ENCODE measurements around the gene ACP4.

ACP4 gene

DNA sequence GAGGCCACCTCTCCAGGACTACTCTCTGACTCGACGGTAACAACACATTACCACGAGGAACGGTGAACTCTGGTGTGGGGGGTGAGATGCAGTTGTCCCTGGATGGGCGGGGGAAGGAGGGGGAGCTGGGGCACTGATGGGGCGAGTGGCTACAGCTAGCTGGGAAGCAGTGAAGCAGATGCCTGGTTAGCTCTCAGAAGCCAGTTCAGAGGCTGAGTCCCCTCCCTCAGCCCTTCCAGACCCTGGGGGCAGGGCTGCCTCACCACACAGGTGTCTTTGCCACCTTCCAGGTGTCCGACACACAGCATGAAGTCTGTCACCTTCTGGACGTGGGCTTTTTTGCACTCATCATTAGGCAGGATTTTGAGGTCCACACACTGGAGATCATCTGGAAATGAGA lies 29.4 kb downstream of the ACP4 start:
- Histone ChIP-seq H4K91ac (ENCODE audit: low read depth, low read length, poor library complexity) (no peak overlapping the region), H2BK15ac (ENCODE audit: low read length) (no peak overlapping the region), H2BK5ac (ENCODE audit: low read length) (no peak overlapping the region), H3K4me2 (ENCODE audit: insufficient read depth, low read length, poor library complexity, severe bottlenecking) (no peak overlapping the region), H3K9me3 (replicated peaks in 1 of 2; ENCODE audit: control insufficient read depth in 2 of 2, insufficient read depth in 1 of 2, low read depth in 1 of 2, low read length in 2 of 2) (peaks cover 2 to 4% of the 10 kb centered on the region in 2 donors), H3K4ac (ENCODE audit: low read length) (no peak overlapping the region), H3K27ac (replicated peaks; ENCODE audit: low read length) (no peak overlapping the region), H3K9ac (ENCODE audit: low read depth, low read length, poor library complexity) (no peak overlapping the region), H3K23ac (ENCODE audit: low read depth, low read length, poor library complexity) (peak overlapping the region; percentile 5), H3K14ac (ENCODE audit: low read length) (no peak overlapping the region), H3K18ac (ENCODE audit: low read length) (no peak overlapping the region), H2AFZ (ENCODE audit: low read length) (no peak overlapping the region), H2BK120ac (ENCODE audit: low read depth, low read length) (no peak overlapping the region), H2BK12ac (ENCODE audit: low read length) (no peak overlapping the region), H2AK5ac (ENCODE audit: low read depth, low read length) (peak overlapping the region; percentile 79), H3K36me3 (replicated peaks in 1 of 2; ENCODE audit: control insufficient read depth in 2 of 2, insufficient read depth in 2 of 2, low read length in 2 of 2) (no peaks in the 10 kb centered on the region), H3K4me1 (ENCODE audit: control insufficient read depth in 2 of 2, insufficient read depth in 1 of 2, low read depth in 1 of 2, low read length in 2 of 2) (peaks cover 0 to 3% of the 10 kb centered on the region in 2 donors), H3K4me3 (ENCODE audit: low read length in 2 of 2) (no peak overlapping the region), H4K8ac (ENCODE audit: low read depth, low read length) (no peak overlapping the region), H3K79me1 (ENCODE audit: low read depth, low read length) (no peaks in the 10 kb centered on the region), H3K27me3 (ENCODE audit: control insufficient read depth in 3 of 3, insufficient read depth in 3 of 3, low read depth in 1 of 3, low read length in 3 of 3) (peaks cover 10 to 90% (median 53%) of the 10 kb centered on the region in 3 experiments)
- WGBS, 2 donors (ENCODE audit: extremely low coverage in 2 of 2, insufficient read length in 2 of 2, insufficient replicate concordance in 1 of 2), result no CpG with 5 or more reads among the region's 8 CpGs
- DNase-seq (ENCODE audit: low spot score), result no peak

DNA sequence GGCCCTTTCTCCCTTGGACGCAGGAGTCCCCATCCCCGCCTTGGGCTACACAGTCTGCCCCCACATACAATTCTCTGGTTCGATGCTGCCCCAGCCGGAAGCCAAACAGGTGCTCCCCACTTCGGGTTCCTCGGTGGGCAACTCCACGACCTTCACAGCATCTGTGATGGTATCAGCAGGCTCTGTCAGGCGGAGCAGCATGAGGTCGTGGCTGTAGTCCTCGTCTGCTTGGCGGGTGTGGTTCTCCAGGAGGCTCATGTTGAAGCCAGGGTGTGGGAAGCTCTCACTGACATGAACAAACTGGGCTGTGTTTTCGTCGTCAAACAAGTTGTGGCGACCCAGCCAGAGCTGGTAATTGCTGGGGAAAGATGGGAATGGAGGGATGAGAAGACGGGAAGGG lies 29.9 kb downstream of the ACP4 start:
- Histone ChIP-seq H2BK120ac (ENCODE audit: low read depth, low read length) (no peak overlapping the region), H2BK15ac (ENCODE audit: low read length) (peak overlapping the region; percentile 56), H2AFZ (ENCODE audit: low read length) (peak overlapping the region; percentile 10), H3K9me3 (replicated peaks in 1 of 2; ENCODE audit: control insufficient read depth in 2 of 2, insufficient read depth in 1 of 2, low read depth in 1 of 2, low read length in 2 of 2) (peaks cover 2 to 4% of the 10 kb centered on the region in 2 donors), H3K27me3 (ENCODE audit: control insufficient read depth in 3 of 3, insufficient read depth in 3 of 3, low read depth in 1 of 3, low read length in 3 of 3) (peaks cover 10 to 88% (median 53%) of the 10 kb centered on the region in 3 experiments), H4K8ac (ENCODE audit: low read depth, low read length) (no peak overlapping the region), H3K4me3 (ENCODE audit: low read length in 2 of 2) (no peak overlapping the region), H3K4me1 (ENCODE audit: control insufficient read depth in 2 of 2, insufficient read depth in 1 of 2, low read depth in 1 of 2, low read length in 2 of 2) (peaks cover 0 to 3% of the 10 kb centered on the region in 2 donors), H2BK5ac (ENCODE audit: low read length) (no peak overlapping the region), H3K4me2 (ENCODE audit: insufficient read depth, low read length, poor library complexity, severe bottlenecking) (no peak overlapping the region), H2BK12ac (ENCODE audit: low read length) (no peak overlapping the region), H4K91ac (ENCODE audit: low read depth, low read length, poor library complexity) (no peak overlapping the region), H3K27ac (replicated peaks; ENCODE audit: low read length) (no peak overlapping the region), H3K9ac (ENCODE audit: low read depth, low read length, poor library complexity) (no peak overlapping the region), H3K14ac (ENCODE audit: low read length) (no peak overlapping the region), H3K36me3 (replicated peaks in 1 of 2; ENCODE audit: control insufficient read depth in 2 of 2, insufficient read depth in 2 of 2, low read length in 2 of 2) (no peaks in the 10 kb centered on the region), H3K18ac (ENCODE audit: low read length) (peak overlapping the region; percentile 13), H3K79me1 (ENCODE audit: low read depth, low read length) (no peaks in the 10 kb centered on the region), H3K23ac (ENCODE audit: low read depth, low read length, poor library complexity) (no peak overlapping the region), H2AK5ac (ENCODE audit: low read depth, low read length) (peak overlapping the region; percentile 74), H3K4ac (ENCODE audit: low read length) (no peak overlapping the region)
- no CpG with 5 or more reads among the region's 15 CpGs for WGBS, 2 donors (ENCODE audit: extremely low coverage in 2 of 2, insufficient read length in 2 of 2, insufficient replicate concordance in 1 of 2)
- DNase-seq (ENCODE audit: low spot score), result no peak

DNA sequence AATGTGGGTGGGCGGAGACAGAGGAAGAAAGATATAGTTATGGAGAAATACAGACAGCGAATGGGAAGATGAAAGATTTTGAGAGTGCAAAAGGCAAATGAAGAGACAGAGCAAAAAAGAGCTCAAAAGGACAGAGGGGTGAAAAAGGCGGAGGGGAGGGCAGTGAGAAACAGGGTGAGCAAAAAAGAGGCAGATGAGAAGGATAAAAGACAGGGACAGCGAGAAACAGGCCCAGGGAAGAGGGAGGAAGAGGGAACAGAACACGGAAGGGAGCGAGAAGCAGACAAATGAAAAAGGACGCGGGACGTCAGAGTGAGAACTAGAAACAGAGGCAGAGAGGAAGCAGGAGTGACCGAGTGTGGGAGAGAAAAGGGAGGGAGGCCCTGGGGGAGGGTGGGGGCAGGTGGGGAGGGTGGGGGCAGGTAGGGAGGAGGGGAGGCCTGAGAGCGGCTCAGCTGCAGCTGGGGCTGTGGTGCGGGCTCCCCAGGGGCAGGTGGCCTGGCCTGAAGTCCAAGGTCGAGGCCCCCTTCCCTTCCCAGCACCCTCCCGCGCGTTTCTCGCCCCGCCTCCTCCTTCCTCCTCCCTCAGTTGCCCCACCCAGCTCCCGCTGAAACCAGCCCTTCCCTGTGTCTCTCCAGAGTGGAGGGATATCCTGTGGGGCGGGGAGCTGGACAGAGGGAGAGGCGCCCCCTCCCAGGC lies 30.5 kb downstream of the ACP4 start:
- H2BK12ac ChIP-seq (ENCODE audit: low read length), result no peak overlapping the region
- no peak overlapping the region for H2BK120ac ChIP-seq (ENCODE audit: low read depth, low read length)
- no CpG with 5 or more reads among the region's 21 CpGs for WGBS, 2 donors (ENCODE audit: extremely low coverage in 2 of 2, insufficient read length in 2 of 2, insufficient replicate concordance in 1 of 2)
- H3K4me1 ChIP-seq (ENCODE audit: control insufficient read depth in 2 of 2, insufficient read depth in 1 of 2, low read depth in 1 of 2, low read length in 2 of 2), result peaks cover 0 to 3% of the 10 kb centered on the region in 2 donors
- no peak overlapping the region for H4K91ac ChIP-seq (ENCODE audit: low read depth, low read length, poor library complexity)
- DNase-seq (ENCODE audit: low spot score), result no peak
- H3K4ac ChIP-seq (ENCODE audit: low read length), result no peak overlapping the region
- peaks cover 10 to 83% (median 53%) of the 10 kb centered on the region in 3 experiments for H3K27me3 ChIP-seq (ENCODE audit: control insufficient read depth in 3 of 3, insufficient read depth in 3 of 3, low read depth in 1 of 3, low read length in 3 of 3)
- peak overlapping the region; percentile 64 for H2AFZ ChIP-seq (ENCODE audit: low read length)
- no peak overlapping the region for H2BK5ac ChIP-seq (ENCODE audit: low read length)
- H4K8ac ChIP-seq (ENCODE audit: low read depth, low read length), result no peak overlapping the region
- H3K9ac ChIP-seq (ENCODE audit: low read depth, low read length, poor library complexity), result no peak overlapping the region
- no peak overlapping the region for H2AK5ac ChIP-seq (ENCODE audit: low read depth, low read length)
- peaks cover 0 to under 1% of the 10 kb centered on the region in 2 donors for H3K9me3 ChIP-seq (replicated peaks in 1 of 2; ENCODE audit: control insufficient read depth in 2 of 2, insufficient read depth in 1 of 2, low read depth in 1 of 2, low read length in 2 of 2)
- H3K4me2 ChIP-seq (ENCODE audit: insufficient read depth, low read length, poor library complexity, severe bottlenecking), result peak overlapping the region; percentile 14
- no peak overlapping the region for H3K18ac ChIP-seq (ENCODE audit: low read length)
- no peak overlapping the region for H3K27ac ChIP-seq (replicated peaks; ENCODE audit: low read length)
- no peak overlapping the region for H3K4me3 ChIP-seq (ENCODE audit: low read length in 2 of 2)
- H3K14ac ChIP-seq (ENCODE audit: low read length), result no peak overlapping the region
- no peaks in the 10 kb centered on the region for H3K36me3 ChIP-seq (replicated peaks in 1 of 2; ENCODE audit: control insufficient read depth in 2 of 2, insufficient read depth in 2 of 2, low read length in 2 of 2)
- no peak overlapping the region for H2BK15ac ChIP-seq (ENCODE audit: low read length)
- no peak overlapping the region for H3K23ac ChIP-seq (ENCODE audit: low read depth, low read length, poor library complexity)
- no peaks in the 10 kb centered on the region for H3K79me1 ChIP-seq (ENCODE audit: low read depth, low read length)

DNA sequence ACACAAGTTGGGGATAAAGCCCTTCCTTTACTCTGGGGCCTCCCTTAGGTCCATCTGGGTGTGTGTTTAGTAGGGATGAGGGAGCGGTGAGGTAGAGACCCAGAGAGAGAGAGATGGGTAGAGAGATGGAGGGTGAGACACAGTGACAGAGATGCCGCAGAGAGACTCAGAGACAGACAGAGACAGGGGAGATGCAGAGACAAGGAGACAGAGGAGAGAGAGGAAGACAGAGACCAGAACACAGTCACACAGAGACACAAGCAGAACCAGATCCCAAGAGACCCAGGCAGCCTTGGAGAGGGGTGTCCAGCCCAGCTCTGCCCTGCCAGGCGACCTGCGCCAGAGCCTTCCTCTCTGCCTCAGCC lies 31.0 kb downstream of the ACP4 start:
- no peak overlapping the region for H2BK15ac ChIP-seq (ENCODE audit: low read length)
- WGBS, 2 donors (ENCODE audit: extremely low coverage in 2 of 2, insufficient read length in 2 of 2, insufficient replicate concordance in 1 of 2), result no CpG with 5 or more reads among the region's 4 CpGs

More for the DNA sequence above, 31.0 kb downstream of the ACP4 start:
- H2AFZ ChIP-seq (ENCODE audit: low read length), result peak overlapping the region; percentile 61
- H3K4me3 ChIP-seq (ENCODE audit: low read length in 2 of 2), result no peak overlapping the region
- no peak overlapping the region for H3K27ac ChIP-seq (replicated peaks; ENCODE audit: low read length)
- H3K27me3 ChIP-seq (ENCODE audit: control insufficient read depth in 3 of 3, insufficient read depth in 3 of 3, low read depth in 1 of 3, low read length in 3 of 3), result peaks cover 10 to 80% (median 53%) of the 10 kb centered on the region in 3 experiments
- no peak overlapping the region for H3K18ac ChIP-seq (ENCODE audit: low read length)
- no peak overlapping the region for H2BK120ac ChIP-seq (ENCODE audit: low read depth, low read length)
- no peak overlapping the region for H3K9ac ChIP-seq (ENCODE audit: low read depth, low read length, poor library complexity)
- DNase-seq (ENCODE audit: low spot score), result no peak
- H3K23ac ChIP-seq (ENCODE audit: low read depth, low read length, poor library complexity), result no peak overlapping the region
- no peaks in the 10 kb centered on the region for H3K9me3 ChIP-seq (replicated peaks in 1 of 2; ENCODE audit: control insufficient read depth in 2 of 2, insufficient read depth in 1 of 2, low read depth in 1 of 2, low read length in 2 of 2)
- H4K91ac ChIP-seq (ENCODE audit: low read depth, low read length, poor library complexity), result no peak overlapping the region
- peaks cover 0 to 3% of the 10 kb centered on the region in 2 donors for H3K4me1 ChIP-seq (ENCODE audit: control insufficient read depth in 2 of 2, insufficient read depth in 1 of 2, low read depth in 1 of 2, low read length in 2 of 2)
- H3K14ac ChIP-seq (ENCODE audit: low read length), result no peak overlapping the region
- peak overlapping the region; percentile 8 for H2AK5ac ChIP-seq (ENCODE audit: low read depth, low read length)
- H3K36me3 ChIP-seq (replicated peaks in 1 of 2; ENCODE audit: control insufficient read depth in 2 of 2, insufficient read depth in 2 of 2, low read length in 2 of 2), result no peaks in the 10 kb centered on the region
- H3K4me2 ChIP-seq (ENCODE audit: insufficient read depth, low read length, poor library complexity, severe bottlenecking), result no peak overlapping the region
- no peak overlapping the region for H2BK12ac ChIP-seq (ENCODE audit: low read length)
- H4K8ac ChIP-seq (ENCODE audit: low read depth, low read length), result no peak overlapping the region
- no peaks in the 10 kb centered on the region for H3K79me1 ChIP-seq (ENCODE audit: low read depth, low read length)
- no peak overlapping the region for H3K4ac ChIP-seq (ENCODE audit: low read length)
- H2BK5ac ChIP-seq (ENCODE audit: low read length), result no peak overlapping the region

Data from neuronal stem cell (in vitro differentiated cells).